Neural progenitor cell (in vitro differentiated cells): ENCODE results near the gene NUP85. TPM values are rescaled to one million over a fixed set of nuclear protein-coding genes. Genes with fewer than 3 reads are reported as not detected.
A peak's percentile ranks its signal among the peaks of the same experiment; 100 is the strongest.

Source experiments
- DNase-seq: peaks from one replicate; pipeline ENCODE4 v3.0.0-alpha.2; 2016; ENCODE audit warnings: low spot score
- H2AFZ ChIP-seq: fragments of 200-600 bp; sonication (generic); replicated peaks from 2 replicates; pipeline ENCODE4 v1.6.1; 2016; ENCODE audit warnings: antibody characterized with exemption
- H3F3A ChIP-seq: fragments of 200-600 bp; sonication (generic); 2 replicates; pipeline ENCODE4 v1.6.1; 2016; ENCODE audit warnings: antibody characterized with exemption, low read depth
- H3K27ac ChIP-seq: fragments of 200-600 bp; sonication (generic); 2 replicates; pipeline ENCODE4 v1.5.1; 2016; ENCODE audit warnings: mild to moderate bottlenecking
- H3K27me3 ChIP-seq: fragments of 200-600 bp; sonication (generic); 2 replicates; pipeline ENCODE4 v1.6.1; 2016; ENCODE audit warnings: mild to moderate bottlenecking, moderate library complexity
- H3K36me3 ChIP-seq: fragments of 200-600 bp; sonication (generic); 2 replicates; pipeline ENCODE4 v1.5.1; 2016
- H3K4me1 ChIP-seq: fragments of 200-600 bp; sonication (generic); 2 replicates; pipeline ENCODE4 v1.6.1; 2016; ENCODE audit warnings: mixed run types
- H3K4me2 ChIP-seq: fragments of 200-600 bp; sonication (generic); 2 replicates; pipeline ENCODE4 v1.6.1; 2016
- H3K4me3 ChIP-seq: fragments of 200-600 bp; sonication (generic); 2 replicates; pipeline ENCODE4 v1.5.1; 2016
- H3K79me2 ChIP-seq: fragments of 200-600 bp; sonication (generic); 2 replicates; pipeline ENCODE4 v1.6.1; 2016; ENCODE audit warnings: low read depth
- H3K9ac ChIP-seq: fragments of 200-600 bp; sonication (generic); 2 replicates; pipeline ENCODE4 v1.6.1; 2016
- H3K9me3 ChIP-seq: fragments of 200-600 bp; sonication (generic); 2 replicates; pipeline ENCODE4 v1.5.1; 2016; ENCODE audit warnings: low read depth
- H4K20me1 ChIP-seq: fragments of 200-600 bp; sonication (generic); 2 replicates; pipeline ENCODE4 v1.6.1; 2016; ENCODE audit warnings: low read depth
- H3K27ac Mint-ChIP-seq: 3 replicates; pipeline ENCODE4 v1.8.0; 2021; ENCODE audit warnings: mixed read lengths
- H3K27me3 Mint-ChIP-seq: 2 replicates; pipeline ENCODE4 v1.8.0; 2022; ENCODE audit warnings: low read depth, mild to moderate bottlenecking, inconsistent platforms, moderate library complexity, mixed read lengths; ENCODE audit not compliant: insufficient read depth
- H3K36me3 Mint-ChIP-seq: 3 replicates; pipeline ENCODE4 v1.8.0; 2021; ENCODE audit warnings: mixed read lengths
- H3K4me1 Mint-ChIP-seq: 3 replicates; pipeline ENCODE4 v1.8.0; 2021; ENCODE audit warnings: mixed read lengths
- H3K4me3 Mint-ChIP-seq: 3 replicates; pipeline ENCODE4 v1.8.0; 2021; ENCODE audit warnings: mild to moderate bottlenecking, moderate library complexity, mixed read lengths
- H3K9me3 Mint-ChIP-seq: 3 replicates; pipeline ENCODE4 v1.8.0; 2020; ENCODE audit warnings: mixed read lengths
- EZH2 ChIP-seq: fragments of 200-600 bp; sonication (generic); IDR thresholded peaks from 2 replicates; pipeline ENCODE4 v1.6.1; 2017; ENCODE audit warnings: antibody characterized with exemption, mild to moderate bottlenecking, moderate library complexity
- EZH2phosphoT487 ChIP-seq: fragments of 200-600 bp; sonication (generic); IDR thresholded peaks from 2 replicates; pipeline ENCODE4 v1.6.1; 2017; ENCODE audit warnings: antibody characterized with exemption
- total RNA-seq: library from RNA; depleted of rRNA; stranded (reverse); fragments of >200 nt; gene quantifications from 2 replicates; pipeline ENCODE4 v1.2.3, GENCODE V29; 2015; ENCODE audit warnings: low replicate concordance
- TF ChIP-seq, protein P1 (sequence below): fragments of 200-600 bp; sonication (generic); IDR thresholded peaks from 2 replicates; pipeline ENCODE4 v1.5.1; 2017; ENCODE audit warnings: antibody characterized with exemption, mild to moderate bottlenecking

NUP85 gene
- total RNA-seq, 1 donor from 2014 or later = 88.6 TPM

DNA sequence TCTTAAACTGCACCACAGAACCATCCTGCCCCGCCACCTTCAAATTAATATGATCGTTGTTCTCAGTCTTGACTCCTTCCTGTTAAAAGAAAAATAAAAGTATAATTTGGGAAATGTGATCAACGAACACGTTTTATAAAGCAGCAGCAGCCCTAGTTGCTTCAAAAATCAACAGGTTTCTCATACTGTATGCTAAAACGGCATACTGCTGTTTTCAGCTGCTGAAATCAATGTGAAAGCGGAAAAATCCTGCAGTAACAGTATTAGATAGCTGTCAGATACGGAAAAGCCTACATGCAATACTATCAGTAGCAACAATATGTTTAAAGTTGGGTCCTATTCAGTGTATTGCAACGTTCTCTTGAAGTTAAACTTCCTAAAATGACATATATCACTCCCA, 24.4 kb upstream of the NUP85 start:
- H3K27ac ChIP-seq = no peak overlapping the region
- H3K9me3 Mint-ChIP-seq = no peaks in the 10 kb centered on the region
- no peak for DNase-seq

DNA sequence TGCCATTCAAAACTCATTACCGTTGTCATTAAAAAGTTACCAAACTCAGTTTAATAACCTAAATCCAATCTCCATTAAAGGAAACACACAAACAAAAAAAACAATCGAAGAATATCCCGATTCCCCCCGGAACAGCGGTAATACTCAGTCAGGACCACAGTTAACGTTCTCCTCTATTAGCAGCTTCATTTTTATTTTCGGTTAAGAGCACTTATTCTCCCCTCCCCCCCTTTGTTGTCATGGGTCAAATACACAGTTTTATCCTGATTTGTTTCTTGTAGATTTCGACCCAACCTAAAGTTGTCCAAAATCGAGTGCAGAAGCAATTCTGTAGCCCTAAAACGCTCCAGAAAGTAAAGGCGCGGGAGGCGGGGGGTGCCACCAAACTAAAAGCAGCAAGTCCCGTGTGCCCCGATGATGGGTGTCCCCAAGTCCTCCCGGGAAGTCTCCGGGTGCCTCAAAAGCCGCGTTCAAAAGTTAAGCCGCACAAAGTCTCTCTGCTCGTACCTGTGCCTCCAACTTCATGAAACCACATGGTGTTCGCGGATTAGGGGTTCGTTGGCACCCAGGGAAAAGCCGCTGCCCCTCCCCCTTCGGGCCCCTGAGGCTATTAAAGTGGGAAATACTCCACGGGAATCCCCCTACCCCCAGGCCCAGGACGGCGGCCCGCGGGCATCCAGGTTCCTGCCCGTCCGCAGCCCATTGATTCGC, 23.7 kb upstream of the NUP85 start:
- no peak for TF ChIP-seq EZH2
- TF ChIP-seq, protein P1, sequence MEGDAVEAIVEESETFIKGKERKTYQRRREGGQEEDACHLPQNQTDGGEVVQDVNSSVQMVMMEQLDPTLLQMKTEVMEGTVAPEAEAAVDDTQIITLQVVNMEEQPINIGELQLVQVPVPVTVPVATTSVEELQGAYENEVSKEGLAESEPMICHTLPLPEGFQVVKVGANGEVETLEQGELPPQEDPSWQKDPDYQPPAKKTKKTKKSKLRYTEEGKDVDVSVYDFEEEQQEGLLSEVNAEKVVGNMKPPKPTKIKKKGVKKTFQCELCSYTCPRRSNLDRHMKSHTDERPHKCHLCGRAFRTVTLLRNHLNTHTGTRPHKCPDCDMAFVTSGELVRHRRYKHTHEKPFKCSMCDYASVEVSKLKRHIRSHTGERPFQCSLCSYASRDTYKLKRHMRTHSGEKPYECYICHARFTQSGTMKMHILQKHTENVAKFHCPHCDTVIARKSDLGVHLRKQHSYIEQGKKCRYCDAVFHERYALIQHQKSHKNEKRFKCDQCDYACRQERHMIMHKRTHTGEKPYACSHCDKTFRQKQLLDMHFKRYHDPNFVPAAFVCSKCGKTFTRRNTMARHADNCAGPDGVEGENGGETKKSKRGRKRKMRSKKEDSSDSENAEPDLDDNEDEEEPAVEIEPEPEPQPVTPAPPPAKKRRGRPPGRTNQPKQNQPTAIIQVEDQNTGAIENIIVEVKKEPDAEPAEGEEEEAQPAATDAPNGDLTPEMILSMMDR = no peak
- no peak for TF ChIP-seq EZH2phosphoT487
- Histone ChIP-seq H3K9me3 (no peaks in the 10 kb centered on the region), H4K20me1 (peaks cover 54% of the 10 kb centered on the region), H3K79me2 (peaks cover 66% of the 10 kb centered on the region), H3K4me1 (peaks cover 10% of the 10 kb centered on the region), H3K27ac (peak overlapping the region; percentile 100), H3K9ac (peak overlapping the region; percentile 97), H2AFZ (no peak overlapping the region), H3K27me3 (no peaks in the 10 kb centered on the region), H3K36me3 (peaks cover 11% of the 10 kb centered on the region), H3K4me3 (peak overlapping the region; percentile 85), H3F3A (peaks cover 41% of the 10 kb centered on the region), H3K4me2 (peak overlapping the region; percentile 99)
- H3K4me1 Mint-ChIP-seq = peaks cover 20% of the 10 kb centered on the region
- peaks cover 9% of the 10 kb centered on the region for H3K36me3 Mint-ChIP-seq
- H3K27me3 Mint-ChIP-seq = no peaks in the 10 kb centered on the region
- H3K27ac Mint-ChIP-seq = peak overlapping the region; percentile 19
- peak overlapping the region; percentile 91 for H3K4me3 Mint-ChIP-seq
- H3K9me3 Mint-ChIP-seq = no peaks in the 10 kb centered on the region
- DNase-seq = peak; percentile 50

More for the DNA sequence above, 24.4 kb upstream of the NUP85 start:
- Histone ChIP-seq H3K9ac (peak overlapping the region; percentile 97), H3K4me2 (peak overlapping the region; percentile 99), H3K4me1 (peaks cover 10% of the 10 kb centered on the region), H3K4me3 (peak overlapping the region; percentile 85), H3K79me2 (peaks cover 72% of the 10 kb centered on the region), H3K9me3 (no peaks in the 10 kb centered on the region), H3K36me3 (peaks cover 15% of the 10 kb centered on the region), H3F3A (peaks cover 48% of the 10 kb centered on the region), H4K20me1 (peaks cover 61% of the 10 kb centered on the region), H3K27me3 (no peaks in the 10 kb centered on the region), H2AFZ (no peak overlapping the region)
- Mint-ChIP-seq H3K27ac (peak overlapping the region; percentile 19), H3K4me3 (peak overlapping the region; percentile 91), H3K4me1 (peaks cover 20% of the 10 kb centered on the region), H3K36me3 (peaks cover 9% of the 10 kb centered on the region), H3K27me3 (no peaks in the 10 kb centered on the region)
- TF ChIP-seq EZH2 (no peak), EZH2phosphoT487 (no peak)
- TF ChIP-seq, protein P1 = no peak

DNA sequence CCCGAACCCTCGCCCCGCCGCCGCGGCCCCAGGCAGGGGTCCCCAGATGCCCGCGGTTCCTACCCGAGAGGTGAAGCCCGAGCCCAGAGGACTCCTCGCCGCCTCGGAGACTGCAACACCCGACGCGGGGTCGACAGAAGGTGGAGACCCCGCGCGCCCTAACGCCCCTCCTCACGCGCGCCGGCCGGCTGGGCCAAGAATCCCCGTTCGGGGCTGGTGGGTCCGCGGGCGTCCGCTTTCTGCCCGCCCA, 23.2 kb upstream of the NUP85 start:
- Histone ChIP-seq H3K4me3 (peak overlapping the region; percentile 85), H2AFZ (peak overlapping the region; percentile 77), H3K27ac (peak overlapping the region; percentile 100), H3F3A (peaks cover 36% of the 10 kb centered on the region), H3K27me3 (no peaks in the 10 kb centered on the region), H3K4me2 (peak overlapping the region; percentile 99), H3K9me3 (no peaks in the 10 kb centered on the region), H4K20me1 (peaks cover 50% of the 10 kb centered on the region), H3K36me3 (peaks cover 11% of the 10 kb centered on the region), H3K4me1 (peaks cover 10% of the 10 kb centered on the region), H3K79me2 (peaks cover 61% of the 10 kb centered on the region), H3K9ac (peak overlapping the region; percentile 97)
- TF ChIP-seq EZH2phosphoT487 = no peak
- no peak for TF ChIP-seq EZH2
- TF ChIP-seq, protein P1 = peak; percentile 40
- no peak for DNase-seq
- no peaks in the 10 kb centered on the region for H3K27me3 Mint-ChIP-seq
- peak overlapping the region; percentile 91 for H3K4me3 Mint-ChIP-seq
- no peak overlapping the region for H3K27ac Mint-ChIP-seq
- peaks cover 20% of the 10 kb centered on the region for H3K4me1 Mint-ChIP-seq
- H3K36me3 Mint-ChIP-seq = peaks cover 9% of the 10 kb centered on the region
- H3K9me3 Mint-ChIP-seq = no peaks in the 10 kb centered on the region
